Kidney epithelial cell (primary cell): Measurements from ENCODE around the gene PFKL. TPM values are rescaled to one million over a fixed set of nuclear protein-coding genes. Genes with fewer than 3 reads are reported as not detected.

Experiments
- total RNA-seq: library from RNA; depleted of rRNA; stranded (reverse); fragments of >200 nt; gene quantifications from 2 replicates; pipeline ENCODE4 v1.2.3, GENCODE V29; 2015

The PFKL gene
- total RNA-seq, 1 donor from 2014 or later, result 75.8 TPM

Other genes starting within 250 kb of the PFKL start
- gene PWP2, start 192.7 kb upstream of the PFKL start, total RNA-seq, result 8.6 and 9.5 TPM in 2 replicates
- 4.2 and 6.5 TPM in 2 replicates for gene GATD3, start 166.4 kb upstream of the PFKL start, total RNA-seq
- 1.6 and 2.9 TPM in 2 replicates for gene ICOSLG, start 59.1 kb upstream of the PFKL start, total RNA-seq
- not detected in 2 replicates for gene DNMT3L, start 38.2 kb upstream of the PFKL start, total RNA-seq
- 0.17 TPM in 1 of 2 replicates, not detected in the other for gene AIRE, start 14.2 kb upstream of the PFKL start, total RNA-seq
- gene CFAP410, start 39.3 kb downstream of the PFKL start, total RNA-seq, result 20.2 and 27.0 TPM in 2 replicates
- gene TRPM2, start 53.6 kb downstream of the PFKL start, total RNA-seq, result 2.8 and 2.9 TPM in 2 replicates
- gene LRRC3, start 155.5 kb downstream of the PFKL start, total RNA-seq, result 3.4 and 3.6 TPM in 2 replicates
- gene KRTAP10-1, start 240.1 kb downstream of the PFKL start, total RNA-seq, result not detected in 2 replicates